NCI-H1092 treated with DMSO at 0.1 percent for 48 hours (cell line): ENCODE data around the gene ZNF335.
A peak's percentile ranks its signal among the peaks of the same experiment; 100 is the strongest.
"Not testable (repeated sequence)": the region's sequence is repeated elsewhere in the genome, so short reads cannot be mapped to it uniquely, and the experiment has no call there.

Experiments
- DNase-seq: peaks from one replicate; lab custom pipeline; 2025; lab: John Stamatoyannopoulos, UW

The ZNF335 gene

DNA sequence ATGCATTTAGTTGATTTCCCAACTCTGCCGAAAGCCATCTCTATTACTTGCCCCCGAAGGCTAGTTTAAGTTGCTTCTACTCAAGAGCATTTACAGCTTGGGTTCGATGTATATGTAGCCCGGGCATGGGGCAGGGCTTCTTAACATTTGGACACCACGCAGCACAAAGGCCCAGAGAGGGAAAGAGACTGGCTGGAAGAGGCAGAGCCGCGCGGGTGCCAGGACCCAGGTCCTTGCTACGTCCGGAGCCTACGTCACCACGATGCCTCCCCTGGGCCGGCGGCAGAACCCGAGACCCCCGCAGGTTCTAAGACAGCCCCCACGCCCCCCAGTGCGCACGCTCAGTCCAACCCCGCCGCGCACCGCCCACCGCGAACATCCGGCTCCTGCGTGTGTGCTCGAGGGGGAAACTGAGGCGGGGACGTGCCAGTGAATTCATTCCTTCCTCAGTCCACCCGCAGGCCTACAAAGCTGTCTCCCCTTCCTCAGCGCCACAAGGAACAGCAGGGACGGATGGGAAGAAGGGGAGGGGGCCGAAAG lies 37.9 kb downstream of the ZNF335 start:
- peak; percentile 77 for DNase-seq

DNA sequence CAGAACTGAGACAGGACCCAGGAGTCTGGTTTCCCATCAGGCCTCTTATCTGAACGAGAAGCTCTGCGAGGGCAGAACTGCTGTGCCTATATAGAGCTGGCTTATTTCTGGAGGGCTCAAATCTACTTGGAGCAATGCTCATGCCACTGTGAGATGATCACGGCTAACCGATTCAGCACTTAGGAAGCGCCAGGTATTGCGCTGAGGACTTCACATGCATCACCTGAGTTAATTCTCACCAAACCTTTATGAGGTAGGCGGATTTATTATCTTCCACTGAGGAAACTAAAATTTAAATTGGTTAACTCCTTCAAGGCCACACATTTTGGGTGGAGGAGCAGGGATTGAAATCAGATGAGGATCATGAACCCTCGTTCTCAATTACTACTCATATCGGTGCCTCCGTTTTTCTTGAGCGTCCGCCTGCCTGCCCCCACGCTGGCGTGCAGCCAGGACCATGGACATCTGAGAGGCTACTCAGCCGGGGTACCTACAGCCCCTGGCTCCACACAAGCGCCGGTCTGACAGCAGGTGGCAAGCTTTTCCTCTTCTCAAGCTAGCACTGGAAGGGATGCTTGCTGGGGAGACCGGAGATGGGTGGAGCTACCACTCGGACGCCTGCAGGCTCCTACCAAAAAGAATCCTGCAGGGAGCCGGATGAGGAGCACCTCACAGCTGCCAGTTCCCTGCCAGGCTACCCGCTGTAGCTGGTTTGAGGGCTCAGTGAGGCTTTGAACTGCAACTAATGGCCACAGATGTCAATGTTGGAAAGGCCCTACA lies 38.5 kb downstream of the ZNF335 start:
- peak; percentile 82 for DNase-seq

DNA sequence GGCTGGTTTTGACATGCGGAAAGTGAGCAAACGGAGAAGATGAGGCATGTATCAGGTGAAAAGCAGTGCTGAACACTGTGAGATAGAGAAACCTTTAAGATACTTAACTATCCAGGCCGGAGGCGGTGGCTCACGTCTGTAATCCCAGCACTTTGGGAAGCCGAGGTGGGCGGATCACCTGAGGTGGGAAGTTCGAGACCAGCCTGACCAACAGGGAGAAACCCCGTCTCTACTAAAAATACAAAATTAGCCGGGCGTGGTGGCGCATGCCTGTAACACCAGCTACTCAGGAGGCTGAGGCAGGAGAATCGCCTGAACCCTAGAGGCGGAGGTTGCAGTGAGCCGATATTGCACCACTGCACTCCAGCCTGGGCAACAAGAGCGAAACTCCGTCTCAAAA lies 40.3 kb downstream of the ZNF335 start:
- not testable (repeated sequence) for DNase-seq

DNA sequence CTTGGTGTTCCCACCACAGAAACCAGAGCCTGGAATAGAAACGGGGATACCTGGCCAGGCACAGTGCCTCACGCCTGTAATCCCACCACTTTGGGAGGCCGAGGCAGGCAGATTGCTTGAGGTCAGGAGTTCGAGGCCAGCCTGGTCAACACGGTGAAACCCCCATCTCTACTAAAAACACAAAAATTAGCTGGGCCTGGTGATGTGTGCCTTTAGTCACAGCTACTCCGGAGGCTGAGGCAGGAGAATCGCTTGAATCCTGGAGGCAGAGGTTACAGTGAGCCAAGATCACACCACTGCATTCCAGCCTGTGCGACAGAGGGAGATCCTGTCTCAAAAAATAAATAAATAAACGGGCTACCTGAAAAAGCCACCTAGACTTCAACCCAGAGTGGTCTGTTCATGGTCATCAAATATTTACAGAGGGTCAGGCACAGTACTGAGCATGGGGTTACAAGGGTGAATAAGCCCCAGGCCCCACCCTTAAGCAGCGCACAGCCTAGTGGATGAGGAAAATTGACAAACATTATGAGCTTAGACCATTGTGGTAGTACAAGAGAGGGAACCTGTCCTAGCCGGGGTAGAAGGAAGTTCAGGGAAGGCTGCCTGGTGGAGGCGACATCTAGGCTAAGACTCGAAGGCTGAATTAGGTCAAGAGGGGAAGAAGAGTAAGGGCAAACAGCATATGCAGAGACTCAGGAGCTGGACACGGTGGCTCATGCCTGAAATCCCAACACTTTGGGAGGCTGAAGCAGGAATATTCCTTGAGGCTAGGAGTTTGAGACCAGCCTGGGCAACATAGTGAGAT lies 44.7 kb downstream of the ZNF335 start:
- DNase-seq = no peak

DNA sequence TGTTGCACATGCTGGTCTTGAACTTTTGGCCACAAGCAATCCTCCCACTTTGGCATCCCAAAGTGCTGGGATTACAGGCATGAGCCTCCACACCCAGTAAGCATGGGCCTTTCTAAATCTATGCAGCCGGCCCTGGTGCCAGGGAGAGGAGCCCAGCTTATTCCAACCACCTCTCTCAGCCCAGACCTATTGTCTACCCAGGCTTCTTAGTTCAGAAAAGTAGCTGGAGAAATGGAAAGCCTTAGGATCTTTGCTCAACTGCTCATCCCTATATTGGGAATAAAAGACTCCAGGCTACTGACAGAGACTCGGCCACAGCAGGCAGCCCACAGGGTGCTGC lies 45.3 kb downstream of the ZNF335 start:
- DNase-seq = no peak

DNA sequence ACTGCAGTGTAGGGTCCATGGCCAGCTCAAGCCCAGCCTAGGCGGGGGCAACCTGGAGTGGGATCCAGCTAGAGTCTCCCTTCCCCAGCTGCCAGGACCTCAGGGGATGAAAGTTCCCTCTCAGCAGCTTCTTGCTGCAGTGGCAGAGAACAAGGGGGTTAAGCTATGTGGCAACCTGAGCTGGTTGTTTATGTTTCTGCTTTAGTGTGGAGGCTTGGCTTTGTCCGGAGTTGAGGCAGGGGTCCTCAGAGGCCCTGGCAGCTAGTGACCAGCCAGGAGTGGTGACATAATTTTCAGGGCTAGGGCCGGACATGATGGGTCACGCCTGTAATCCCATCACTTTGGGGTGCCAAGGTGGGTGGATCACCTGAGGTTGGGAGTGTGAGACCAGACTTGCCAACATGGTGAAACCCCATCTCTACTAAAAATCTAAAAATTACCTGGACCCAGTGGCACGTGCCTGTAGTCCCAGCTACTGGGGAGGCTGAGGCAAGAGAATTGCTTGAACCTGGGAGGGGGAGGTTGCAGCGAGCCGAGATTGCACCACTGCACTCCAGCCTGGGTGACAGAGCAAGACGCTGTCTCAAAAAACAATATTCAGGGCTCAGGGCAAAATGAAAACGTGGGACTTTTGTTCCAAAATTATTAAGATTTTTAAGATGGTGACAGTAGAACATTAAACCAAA lies 46.0 kb downstream of the ZNF335 start:
- DNase-seq = no peak

DNA sequence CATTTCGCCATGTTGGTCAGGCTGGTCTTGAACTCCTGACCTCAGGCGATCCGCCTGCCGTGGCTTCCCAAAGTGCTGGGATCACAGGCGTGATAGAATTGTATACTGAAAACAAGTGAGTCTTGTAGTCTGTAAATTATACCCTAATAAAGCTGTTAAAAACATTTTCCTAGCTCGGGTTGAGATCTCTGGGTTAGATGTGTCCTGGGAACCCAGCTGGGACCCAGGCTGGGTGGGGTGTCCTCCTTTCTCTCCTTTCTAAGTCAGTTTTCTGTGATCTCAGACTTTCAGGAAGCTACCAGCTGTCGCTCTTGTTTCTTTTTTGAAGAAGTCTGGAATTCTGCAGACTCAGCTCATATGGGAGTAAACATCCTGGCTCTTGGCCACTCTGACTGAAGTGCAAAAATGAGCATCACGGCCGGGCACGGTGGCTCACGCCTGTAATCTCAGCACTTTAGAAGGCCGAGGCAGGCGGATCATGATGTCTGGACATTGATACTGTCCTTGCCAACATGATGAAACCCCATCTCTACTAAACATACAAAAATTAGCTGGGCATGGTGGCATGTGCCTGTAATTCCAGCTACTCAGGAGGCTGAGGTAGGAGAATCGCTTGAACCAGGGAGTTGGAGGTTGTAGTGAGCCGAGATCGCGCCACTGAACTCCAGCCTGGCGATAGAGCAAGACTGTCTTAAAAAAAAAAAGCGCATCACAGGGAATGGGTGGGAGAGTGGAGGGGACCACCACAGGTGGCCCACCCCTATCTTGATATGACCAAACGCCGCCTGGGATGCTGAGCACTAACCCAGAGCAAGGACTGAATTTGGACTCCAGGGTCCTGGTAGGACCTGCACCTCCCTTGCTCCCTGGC lies 47.4 kb downstream of the ZNF335 start:
- no peak for DNase-seq

DNA sequence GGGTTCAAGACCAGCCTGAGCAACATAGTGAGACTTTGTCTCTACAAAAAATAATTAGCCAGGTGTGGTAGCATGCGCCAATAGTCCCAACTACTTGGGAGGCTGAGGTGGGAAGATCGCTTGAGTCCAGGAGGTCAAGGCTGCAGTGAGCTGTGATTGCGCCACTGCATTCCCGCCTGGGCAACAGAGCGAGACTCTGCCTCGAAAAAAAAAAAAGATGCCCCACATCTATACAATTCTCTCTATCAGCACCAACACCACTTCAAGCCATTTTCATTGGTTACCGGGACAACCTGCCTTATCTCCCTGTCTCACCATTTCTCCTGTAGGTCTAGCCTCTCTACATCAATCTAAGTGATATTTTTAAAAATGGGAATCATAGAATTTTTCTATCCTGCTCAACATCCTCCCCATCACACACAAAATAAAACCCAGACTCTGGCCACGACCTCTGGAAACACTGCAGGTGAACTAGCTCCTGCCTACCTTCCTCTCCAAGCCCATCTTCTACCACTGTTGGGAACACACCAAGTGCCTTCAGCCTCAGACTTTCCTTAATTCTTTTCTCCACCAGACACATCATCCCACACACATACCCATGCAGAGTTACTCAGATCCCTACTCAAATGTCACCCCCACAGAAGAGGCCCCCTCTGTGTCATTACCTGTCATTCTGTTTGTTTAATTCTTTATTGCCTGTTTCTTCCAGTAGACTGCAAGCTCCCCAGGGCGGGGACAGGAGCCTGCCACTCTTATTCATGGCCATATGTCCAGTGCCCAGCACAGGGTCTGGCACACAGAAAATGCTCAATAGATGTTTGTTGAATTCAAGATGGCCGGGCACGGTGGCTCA lies 50.4 kb downstream of the ZNF335 start:
- DNase-seq = no peak

DNA sequence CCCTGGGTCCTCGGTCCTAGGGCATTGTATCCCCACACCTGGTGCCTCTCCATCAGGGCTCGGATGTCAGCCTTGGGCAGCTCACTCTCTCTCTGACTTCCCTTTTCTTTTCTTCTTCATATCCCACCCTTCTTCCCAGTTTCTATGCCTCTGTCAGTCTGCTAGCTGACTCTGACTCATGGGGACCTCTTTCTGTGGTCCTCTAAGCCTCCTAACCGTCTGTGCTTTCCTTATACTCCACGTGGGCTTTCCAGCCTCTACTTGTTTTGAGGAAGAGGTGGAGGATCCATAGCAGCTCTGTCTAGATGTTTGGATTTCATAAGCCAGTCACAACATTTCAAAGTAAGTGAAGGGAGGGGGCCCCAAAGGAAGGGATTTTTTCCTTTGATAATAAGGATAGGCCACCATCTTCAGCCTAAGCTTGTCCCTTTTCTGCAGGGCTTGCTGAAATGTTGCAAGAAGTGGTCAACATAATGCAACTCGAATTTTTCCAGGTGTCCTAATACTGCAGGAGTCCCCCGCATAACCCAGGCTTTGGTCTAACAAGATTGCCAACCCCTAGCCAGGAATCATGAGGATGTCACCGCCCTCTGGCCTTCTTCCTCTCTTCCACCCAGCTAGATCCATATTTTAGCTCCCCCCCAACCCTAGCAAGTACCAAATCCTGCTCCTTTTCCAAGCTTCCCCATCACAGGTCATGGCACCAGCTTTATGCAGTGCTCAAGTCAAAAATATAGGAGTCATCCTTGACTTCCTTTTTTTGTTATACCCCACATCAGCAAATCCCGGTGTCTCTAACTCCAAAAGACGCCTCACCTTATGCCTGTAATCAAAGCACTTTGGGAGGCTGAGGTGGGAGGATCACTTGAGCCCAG lies 51.3 kb downstream of the ZNF335 start:
- DNase-seq = no peak

DNA sequence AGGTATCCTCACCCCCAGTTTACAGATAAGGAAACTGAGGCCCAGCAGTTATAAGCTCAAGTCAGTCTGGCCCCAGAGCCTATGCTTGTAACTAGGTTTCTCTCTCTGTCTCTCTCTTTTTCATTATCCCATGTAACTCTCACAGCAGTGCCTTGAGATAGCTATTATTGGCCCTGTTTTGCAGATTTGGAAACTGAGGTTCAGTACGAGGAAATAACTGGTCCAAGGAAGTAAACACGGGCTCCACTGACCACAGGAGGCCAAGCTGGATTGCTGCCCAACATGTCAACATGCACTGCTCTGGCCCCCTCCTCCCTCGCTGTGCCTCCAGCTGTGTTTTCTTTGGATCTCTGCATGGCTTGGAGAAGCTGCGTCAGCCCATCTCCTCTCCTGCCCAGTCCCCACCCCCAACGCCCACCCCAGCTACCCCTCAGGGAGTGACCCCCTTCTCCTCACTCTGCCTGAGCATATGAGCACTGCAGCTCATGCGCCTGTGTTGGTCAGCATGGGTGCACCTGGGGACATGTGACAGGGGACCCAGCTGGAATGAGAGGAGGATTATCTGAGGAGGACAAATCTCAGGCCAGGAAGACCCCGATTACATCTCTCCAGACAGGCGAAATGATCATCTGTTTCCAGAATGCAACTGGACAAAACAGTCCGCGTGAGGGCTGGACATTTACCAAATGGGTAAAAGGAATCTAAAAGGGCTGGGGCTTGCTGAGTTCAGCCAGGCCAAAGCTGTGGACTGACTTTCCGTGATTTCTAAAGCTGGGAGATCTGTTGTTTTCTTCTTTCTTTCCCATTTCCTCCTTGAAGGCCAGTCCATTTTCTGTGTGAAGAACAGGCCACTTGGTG lies 52.2 kb downstream of the ZNF335 start:
- peak; percentile 5 for DNase-seq

DNA sequence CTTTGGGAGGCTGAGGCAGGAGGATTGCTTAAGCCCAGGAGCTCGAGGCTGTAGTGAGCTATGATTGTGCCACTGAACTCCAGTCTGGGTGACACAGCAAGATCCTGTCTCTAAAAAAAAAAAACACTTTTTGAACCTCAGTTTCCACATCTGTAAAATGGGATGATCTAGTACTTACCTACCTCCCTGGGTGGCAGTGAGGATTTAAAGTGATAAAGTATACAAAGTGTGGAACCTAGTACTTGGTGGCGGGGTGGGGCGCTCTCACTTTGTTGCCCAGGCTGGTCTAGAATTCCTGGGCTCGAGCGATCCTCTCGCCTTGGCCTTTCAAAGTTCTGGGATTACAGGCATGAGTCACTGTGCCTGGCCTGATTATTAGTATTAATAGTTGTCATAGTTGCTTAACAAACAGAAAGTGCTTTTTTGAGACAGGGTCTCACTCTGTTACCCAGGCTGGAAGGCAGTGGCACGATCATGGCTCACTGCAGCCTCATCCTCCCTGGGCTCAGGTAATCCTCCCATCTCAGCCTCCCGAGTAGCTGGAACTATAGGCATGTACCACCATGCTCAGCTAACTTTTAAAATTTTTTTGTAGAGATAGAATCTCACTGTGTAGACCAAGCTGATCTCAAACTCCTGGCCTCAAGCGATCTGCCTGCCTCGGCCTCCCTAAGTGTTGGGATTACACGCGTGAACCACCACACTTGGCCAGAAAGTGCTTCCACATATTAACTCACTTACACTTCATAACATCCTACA lies 53.0 kb downstream of the ZNF335 start:
- DNase-seq = no peak

DNA sequence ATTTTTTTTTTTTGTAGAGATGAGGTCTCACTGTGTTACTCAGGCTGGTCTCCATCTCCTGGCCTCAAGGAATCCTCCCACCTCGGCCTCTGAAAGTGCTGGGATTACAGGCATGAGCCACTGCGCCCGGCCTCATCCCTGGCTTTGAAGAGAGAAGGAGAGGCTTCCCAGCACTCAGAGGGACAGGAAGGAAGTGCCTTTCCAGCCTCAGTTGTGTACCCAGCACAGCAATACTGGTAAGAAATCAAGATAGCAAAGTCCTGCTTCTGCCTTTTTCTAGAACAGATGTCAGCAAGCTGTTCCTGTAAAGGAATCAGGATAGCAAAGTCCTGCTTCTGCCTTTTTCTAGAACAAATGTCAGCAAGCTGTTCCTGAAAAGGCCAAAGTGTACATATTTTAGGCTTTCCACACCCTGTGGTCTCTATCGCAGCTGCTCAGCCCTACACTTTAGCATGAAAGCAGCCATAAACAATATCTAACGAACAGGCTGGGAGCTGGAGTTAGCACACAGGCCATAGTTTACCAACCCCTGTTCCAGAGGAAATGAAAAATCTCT lies 53.7 kb downstream of the ZNF335 start:
- DNase-seq = no peak

DNA sequence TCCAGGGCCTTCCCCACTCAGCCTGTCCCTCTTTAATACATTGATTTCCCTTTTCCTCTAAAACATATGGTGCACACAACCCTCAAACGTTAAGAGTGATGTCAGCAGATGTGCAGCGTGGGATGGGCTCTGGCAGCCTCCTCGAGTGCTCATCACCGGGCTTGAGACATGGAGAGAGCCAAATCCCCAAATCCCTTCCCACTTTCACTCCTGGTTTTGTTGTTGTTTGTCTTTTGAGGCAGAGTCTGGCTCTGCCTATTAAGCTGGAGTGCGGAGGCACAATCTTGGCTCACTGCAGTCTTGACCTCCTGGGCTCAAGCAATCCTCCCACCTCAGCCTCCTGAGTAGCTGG lies 54.2 kb downstream of the ZNF335 start:
- no peak for DNase-seq

DNA sequence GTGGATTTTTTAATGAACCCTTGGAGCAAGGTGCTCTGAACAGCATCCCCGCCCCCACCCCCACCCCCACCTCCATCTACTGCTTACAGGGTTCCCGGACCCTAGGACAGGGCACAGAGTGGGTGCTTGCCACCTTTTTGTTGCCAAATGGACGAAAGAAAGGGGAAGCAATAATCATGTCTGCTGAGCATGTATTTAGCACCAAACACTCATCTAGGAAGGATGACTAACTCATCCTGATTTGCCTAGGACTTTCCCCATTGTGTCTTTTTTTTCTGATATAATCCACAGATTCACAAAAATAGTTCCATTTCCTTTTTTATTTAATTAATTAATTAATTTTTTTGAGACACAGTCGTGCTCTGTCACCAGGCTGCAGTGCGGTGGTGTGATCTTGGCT lies 58.9 kb downstream of the ZNF335 start:
- DNase-seq = no peak

DNA sequence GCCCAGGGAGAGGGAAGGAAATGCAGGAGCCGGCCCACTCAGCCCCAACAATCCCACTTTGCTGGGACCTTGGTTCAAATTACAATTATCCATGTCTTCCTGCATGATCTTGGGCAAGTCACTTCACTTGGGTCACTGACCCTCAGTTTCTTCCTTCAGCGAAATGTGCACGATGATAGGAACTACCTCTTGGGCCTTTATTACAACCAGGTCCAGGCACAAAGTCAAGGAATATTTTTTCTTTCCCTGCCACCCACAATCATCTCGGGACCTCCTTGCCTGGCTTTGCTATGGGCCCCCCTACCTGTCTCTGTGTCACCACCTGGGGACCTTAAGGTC lies 59.7 kb downstream of the ZNF335 start:
- DNase-seq = no peak

DNA sequence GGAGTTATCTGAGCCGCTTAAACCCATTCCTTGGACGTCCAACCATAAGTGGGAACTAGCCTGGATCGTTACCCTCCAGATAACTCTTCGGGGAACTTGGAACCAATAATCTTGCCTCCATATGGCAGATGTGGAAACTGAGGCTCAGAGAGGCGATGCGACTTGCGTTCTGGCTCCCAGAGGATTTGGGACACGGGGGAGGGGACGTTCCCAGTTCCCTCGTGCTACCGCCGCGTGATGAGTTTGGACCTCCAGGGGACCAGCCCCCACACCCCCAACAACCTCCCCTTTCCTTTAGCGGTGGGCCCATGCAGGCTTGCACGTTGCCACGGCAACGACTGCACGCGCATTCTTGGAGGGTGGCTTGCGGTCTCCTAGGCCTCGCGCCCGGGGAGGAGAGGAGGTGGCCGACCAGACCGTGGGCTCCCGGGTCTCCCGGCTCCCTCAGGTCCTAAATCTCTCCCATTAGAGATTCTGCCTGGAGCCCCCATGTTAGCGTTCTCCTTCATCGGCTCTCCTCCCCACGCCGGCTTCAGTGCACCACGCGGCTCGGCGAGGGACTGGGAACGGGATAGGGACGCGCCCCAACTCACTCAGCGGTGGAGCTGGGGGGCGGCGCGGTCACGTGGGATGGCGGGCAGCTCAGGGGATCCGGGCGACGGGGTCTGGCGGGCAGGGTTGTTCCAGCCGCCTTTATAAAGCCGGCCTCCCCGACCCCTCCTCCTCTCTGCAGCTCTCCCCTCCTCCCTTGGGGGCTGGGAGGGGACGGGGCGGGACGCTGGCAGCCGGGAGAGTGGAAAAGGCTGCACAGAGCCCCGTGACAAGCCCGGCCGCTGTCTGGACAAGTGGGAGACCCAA lies 60.3 kb downstream of the ZNF335 start, which contains the start of gene PLTP:
Gene PLTP, minus strand, starts transcription at position 670 of the 858 bp plus-strand sequence. CDS start 703 bp downstream, outside the sequence.
- no peak for DNase-seq
